Fibroblast of lung (primary cell): ENCODE results near the gene DDX20.

Experiments
- CTCF ChIP-seq, 2 donors: IDR thresholded peaks in 1 of 2; conservative IDR thresholded peaks in 1 of 2; 1 replicate in 1 of 2; 2 replicates in 1 of 2; pipeline ENCODE4 v1.5.1; 2011 to 2012; ENCODE audit warnings: low read length in 2 of 2, control low read depth in 1 of 2, inconsistent platforms in 1 of 2, low read depth in 1 of 2, mild to moderate bottlenecking in 1 of 2
- EZH2 ChIP-seq: IDR thresholded peaks from 2 replicates; pipeline ENCODE4 v1.5.1; 2012; ENCODE audit warnings: low read length, control low read depth, mild to moderate bottlenecking; ENCODE audit errors: missing control alignments

GRCh38 chr1:111736548-111737215 lies 19.0 kb upstream of the DDX20 start:
- TF ChIP-seq CTCF (conservative IDR thresholded peaks at IDR 0.05 in 1 of 2, IDR thresholded peaks at IDR 0.05 in 1 of 2; ENCODE audit: low read depth in 1 of 2, low read length in 2 of 2) (no peak), EZH2 (no peak)
